OCI-LY1 (cell line): ENCODE data around the gene HAAO.

Experiments
- EZH2 ChIP-seq: fragments of 200-600 bp; sonication (generic), shearing (Covaris generic); IDR thresholded peaks from 2 replicates; pipeline ENCODE4 v1.8.0; 2017; ENCODE audit warnings: borderline replicate concordance, mixed run types, mild to moderate bottlenecking, antibody characterized with exemption, low read length, moderate library complexity, mixed read lengths
- TF ChIP-seq, protein P1 (sequence below): fragments of 200-600 bp; sonication (generic), shearing (Covaris generic); IDR thresholded peaks from 2 replicates; pipeline ENCODE4 v1.5.1; 2017; ENCODE audit warnings: mild to moderate bottlenecking, antibody characterized with exemption, low read length, moderate library complexity, mixed read lengths

DNA sequence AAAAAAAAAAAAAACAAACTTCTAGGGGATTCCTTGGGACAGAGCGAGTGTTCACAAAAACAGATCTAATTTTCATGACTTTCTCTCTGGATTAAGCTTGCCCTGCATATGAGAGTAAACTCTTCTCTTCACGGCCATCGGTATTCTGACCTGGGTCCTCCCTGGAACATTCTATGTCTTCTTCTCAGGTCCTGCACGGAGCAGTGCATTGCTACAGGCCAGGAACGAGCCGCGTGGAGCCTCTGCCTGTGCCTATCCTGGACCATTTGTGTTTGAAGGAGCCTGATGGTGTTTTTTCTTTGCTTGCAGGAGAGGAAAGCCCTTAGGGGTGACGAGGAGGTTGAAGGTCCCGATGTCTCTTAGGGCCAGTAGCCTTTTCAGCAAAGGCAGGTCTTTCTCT is 26.7 kb downstream of the HAAO start:
- TF ChIP-seq, protein P1, sequence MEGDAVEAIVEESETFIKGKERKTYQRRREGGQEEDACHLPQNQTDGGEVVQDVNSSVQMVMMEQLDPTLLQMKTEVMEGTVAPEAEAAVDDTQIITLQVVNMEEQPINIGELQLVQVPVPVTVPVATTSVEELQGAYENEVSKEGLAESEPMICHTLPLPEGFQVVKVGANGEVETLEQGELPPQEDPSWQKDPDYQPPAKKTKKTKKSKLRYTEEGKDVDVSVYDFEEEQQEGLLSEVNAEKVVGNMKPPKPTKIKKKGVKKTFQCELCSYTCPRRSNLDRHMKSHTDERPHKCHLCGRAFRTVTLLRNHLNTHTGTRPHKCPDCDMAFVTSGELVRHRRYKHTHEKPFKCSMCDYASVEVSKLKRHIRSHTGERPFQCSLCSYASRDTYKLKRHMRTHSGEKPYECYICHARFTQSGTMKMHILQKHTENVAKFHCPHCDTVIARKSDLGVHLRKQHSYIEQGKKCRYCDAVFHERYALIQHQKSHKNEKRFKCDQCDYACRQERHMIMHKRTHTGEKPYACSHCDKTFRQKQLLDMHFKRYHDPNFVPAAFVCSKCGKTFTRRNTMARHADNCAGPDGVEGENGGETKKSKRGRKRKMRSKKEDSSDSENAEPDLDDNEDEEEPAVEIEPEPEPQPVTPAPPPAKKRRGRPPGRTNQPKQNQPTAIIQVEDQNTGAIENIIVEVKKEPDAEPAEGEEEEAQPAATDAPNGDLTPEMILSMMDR, result no peak
- no peak for TF ChIP-seq EZH2
